Ecto neural progenitor cell (in vitro differentiated cells): ENCODE results near the gene CHD9.

Source experiments
- DNase-seq: peaks from one replicate; pipeline ENCODE4 v3.0.0-alpha.2; 2018; ENCODE audit warnings: low spot score

Gene CHD9

GRCh38 chr16:53094013-53094630 lies 39.3 kb downstream of the CHD9 start:
- no peak for DNase-seq

DNA sequence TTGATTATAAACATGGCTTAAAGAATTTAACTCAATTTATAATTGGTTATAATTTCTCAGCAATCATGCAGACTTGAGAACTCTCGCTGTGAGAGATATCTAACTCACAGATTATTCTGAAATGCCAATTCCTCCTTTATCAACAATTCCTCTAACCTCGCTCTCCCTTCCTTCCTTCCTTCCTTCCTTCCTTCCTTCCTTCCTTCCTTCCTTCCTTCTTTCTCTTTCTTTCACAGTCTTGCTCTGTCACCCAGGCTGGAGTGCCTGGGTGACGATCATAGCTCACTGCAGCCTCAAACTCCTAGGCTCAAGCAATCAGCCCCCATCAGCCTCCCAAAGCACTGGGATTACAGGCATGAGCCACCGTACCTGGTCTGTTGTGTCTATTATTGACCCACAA lies 42.4 kb downstream of the CHD9 start:
- DNase-seq = no peak

DNA sequence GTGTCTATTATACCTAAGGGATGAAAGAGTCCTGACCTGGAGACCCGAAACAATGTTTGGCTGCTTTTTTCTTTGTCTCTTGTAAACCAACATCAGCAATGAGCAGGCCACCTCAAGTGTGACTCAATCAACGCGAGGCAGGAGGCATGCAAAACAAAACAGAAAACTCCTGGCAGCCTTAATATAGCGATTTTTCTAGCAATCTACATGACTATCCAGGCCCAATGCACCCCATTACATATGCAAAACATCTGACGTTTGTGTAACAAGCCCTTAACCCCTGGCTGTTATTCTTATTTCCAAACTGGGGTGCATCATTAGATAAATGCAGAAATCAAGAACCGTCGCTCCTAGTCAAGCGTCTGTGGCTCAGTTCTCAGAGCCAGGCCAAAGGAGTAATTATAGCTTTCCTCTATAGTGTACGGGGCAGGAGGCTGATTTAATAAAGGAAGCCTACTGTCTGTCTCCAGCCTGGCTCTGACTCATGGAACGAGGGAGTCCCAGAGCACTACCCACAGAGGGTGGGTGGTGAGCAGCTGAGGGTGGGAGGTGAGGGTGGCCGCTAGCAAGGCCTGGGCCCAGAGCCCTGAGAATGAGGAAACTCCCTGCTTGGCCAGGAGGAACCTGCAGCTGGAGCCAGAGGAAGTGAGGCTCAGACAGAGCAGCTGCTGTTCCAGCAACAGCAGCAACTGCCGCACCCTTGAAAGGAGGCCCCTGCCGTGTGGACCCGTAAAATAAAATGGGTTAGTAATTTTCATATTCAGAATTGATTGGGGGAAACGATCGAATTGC lies 43.9 kb downstream of the CHD9 start:
- peak; percentile 54 for DNase-seq

DNA sequence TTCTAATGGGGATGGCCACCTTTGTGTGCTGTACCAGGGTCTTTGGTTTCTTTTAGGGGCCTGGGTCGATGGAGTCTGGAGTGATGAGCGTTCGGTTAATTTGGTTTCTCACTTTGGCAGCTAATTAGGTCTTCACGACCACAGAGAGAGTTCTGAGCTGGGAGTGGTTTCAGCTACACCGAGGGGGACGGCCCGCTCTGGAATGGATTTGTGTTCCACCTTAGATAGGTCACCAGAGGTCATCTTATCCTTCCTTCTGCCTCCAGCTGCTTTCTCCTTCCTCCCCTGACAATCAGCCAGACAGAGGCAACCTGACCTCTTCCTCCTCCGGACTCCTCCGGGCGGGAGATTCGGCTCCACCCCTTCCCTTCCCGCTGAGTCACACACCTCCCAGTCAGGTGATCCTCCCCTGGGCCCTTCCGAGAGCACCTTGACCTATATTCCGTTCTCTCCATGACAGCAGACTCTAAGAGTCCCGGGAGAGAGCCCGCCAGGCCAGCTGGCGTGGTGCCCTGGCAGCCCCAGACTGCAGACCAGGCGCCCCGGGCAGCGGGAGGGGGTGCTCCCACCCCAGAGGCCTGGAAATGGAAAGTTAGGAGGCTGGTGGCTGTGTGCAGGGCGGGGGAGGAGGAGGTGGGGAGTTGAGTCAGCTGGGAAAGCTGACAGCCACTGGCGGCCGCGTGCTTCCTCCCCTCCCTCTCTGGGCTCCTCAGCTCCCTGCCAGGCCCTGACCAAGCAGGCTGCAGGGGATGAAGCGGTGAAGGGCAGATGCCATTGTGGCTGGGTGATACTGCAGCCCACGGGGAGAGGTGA lies 44.7 kb downstream of the CHD9 start:
- DNase-seq = peak; percentile 81

DNA sequence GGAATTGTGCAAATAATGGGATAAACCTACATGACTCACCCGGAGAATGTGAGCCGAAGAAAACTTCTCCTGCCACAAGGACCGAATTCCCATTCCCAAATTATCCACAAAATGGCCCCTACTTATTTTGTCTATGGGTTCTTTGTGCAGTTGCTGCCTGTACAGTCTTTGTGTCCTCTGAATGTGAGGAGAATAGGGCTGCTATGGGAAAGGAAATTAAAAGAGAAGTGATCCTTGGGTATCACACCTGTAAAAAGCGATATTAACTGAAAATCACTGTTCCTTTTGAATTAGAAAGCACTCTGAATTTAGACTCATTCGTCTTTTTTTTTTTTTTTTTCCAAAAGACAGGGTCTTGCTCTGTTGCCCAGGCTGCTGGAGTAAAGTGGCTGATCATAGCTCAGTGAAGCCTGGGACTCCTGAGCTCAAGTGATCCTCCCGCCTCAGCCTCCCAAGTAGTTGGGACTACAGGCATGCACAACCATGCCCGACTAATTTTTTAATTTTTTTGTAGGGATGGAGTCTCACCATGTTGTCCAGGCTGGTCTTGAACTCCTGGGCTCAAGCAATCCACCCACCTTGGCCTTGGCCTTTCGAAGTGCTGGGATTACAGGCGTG lies 45.4 kb downstream of the CHD9 start:
- DNase-seq = no peak

GRCh38 chr16:53100889-53101288 lies 46.1 kb downstream of the CHD9 start:
- no peak for DNase-seq

- no peak for DNase-seq
These were observed 49.0 kb downstream of the CHD9 start for GRCh38 chr16:53103811-53104210.

DNA sequence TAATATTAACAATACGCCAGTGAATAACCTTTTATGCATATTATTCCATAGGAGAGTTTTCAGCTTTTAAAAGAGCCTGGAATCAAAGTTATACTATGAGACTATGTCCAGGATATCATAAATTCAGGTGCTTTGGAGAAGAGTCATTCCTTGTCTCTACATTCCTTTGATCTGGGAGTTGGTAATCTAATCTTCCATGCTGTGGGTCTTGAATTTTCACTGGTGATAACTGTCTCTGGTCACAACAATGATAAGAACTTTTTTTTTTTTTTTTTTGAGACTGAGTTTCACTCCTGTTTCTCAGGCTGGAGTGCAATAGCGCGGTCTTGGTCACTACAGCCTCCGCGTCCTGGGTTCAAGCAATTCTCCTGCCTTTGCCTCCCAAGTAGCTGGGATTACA lies 50.8 kb downstream of the CHD9 start:
- DNase-seq = no peak

- no peak for DNase-seq
These were observed 56.4 kb downstream of the CHD9 start for GRCh38 chr16:53111078-53111791.

GRCh38 chr16:53112015-53112414 lies 57.2 kb downstream of the CHD9 start:
- DNase-seq = no peak

GRCh38 chr16:53115047-53115446 lies 60.3 kb downstream of the CHD9 start:
- no peak for DNase-seq

- no peak for DNase-seq
These were observed 61.0 kb downstream of the CHD9 start for GRCh38 chr16:53115773-53116172.

DNA sequence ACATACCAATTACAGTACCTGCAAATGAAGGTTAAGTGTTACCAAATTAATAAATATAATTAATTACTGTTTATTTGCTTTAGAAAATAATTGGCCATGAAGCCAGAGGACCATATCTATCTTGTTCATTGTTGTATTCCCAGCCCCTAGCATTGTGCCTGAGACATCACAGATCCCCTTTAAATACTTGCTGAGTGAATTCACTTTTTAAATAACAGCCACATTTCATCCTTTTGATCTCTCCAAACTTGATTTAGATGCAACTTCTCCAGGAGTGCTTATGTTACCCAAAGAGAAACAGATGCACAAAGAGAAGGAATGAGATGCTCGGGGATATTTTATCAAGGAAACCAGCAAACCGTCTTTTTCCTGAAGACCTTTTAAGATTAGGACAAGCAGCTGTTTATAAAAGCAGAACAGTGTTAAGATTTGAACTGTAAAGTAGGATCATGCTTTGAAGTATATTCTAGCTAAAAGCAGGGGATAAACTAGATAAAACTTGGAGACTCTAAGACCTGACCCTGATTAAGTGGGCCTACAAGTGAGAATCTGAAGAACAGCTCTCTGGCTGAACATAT lies 66.3 kb downstream of the CHD9 start:
- DNase-seq = no peak

DNA sequence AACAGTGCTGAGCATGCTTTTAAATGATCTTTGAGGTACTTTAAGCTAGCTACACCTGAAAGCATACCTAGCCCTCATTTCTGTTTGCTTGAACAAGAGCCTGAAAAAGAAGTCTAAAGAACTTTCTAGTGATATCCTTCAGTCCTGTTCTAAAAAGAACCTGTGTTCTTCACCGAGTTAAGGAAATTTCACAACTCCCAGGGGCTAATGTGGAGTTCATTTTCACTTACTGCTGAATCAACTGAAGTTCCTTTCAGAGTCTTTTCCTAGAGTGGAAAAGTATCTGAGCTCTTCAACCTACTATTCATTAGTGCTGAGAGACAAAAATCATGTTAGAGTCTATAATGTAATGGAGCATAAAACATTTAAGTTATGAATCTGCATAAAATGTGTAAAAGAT lies 66.9 kb downstream of the CHD9 start:
- DNase-seq = no peak

DNA sequence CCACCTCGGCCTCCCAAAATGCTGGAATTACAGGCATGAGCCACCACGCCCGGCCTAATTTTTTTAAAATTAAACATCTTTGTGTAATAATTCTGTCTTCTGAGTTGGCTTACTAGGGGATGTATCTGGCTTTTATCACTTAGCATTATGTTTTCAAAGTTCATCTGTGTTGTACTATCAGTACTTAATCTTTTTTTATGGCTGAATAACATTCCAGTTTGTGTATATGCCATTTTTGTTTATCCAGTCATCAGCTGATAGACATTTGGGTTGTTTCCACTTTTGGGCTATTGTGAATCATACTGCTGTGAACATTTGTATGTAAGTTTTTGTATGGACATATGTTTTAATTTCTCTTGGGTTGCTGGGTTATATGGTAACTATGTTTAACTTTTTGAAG lies 69.0 kb downstream of the CHD9 start:
- DNase-seq = no peak

GRCh38 chr16:53126390-53126789 lies 71.6 kb downstream of the CHD9 start:
- no peak for DNase-seq

DNA sequence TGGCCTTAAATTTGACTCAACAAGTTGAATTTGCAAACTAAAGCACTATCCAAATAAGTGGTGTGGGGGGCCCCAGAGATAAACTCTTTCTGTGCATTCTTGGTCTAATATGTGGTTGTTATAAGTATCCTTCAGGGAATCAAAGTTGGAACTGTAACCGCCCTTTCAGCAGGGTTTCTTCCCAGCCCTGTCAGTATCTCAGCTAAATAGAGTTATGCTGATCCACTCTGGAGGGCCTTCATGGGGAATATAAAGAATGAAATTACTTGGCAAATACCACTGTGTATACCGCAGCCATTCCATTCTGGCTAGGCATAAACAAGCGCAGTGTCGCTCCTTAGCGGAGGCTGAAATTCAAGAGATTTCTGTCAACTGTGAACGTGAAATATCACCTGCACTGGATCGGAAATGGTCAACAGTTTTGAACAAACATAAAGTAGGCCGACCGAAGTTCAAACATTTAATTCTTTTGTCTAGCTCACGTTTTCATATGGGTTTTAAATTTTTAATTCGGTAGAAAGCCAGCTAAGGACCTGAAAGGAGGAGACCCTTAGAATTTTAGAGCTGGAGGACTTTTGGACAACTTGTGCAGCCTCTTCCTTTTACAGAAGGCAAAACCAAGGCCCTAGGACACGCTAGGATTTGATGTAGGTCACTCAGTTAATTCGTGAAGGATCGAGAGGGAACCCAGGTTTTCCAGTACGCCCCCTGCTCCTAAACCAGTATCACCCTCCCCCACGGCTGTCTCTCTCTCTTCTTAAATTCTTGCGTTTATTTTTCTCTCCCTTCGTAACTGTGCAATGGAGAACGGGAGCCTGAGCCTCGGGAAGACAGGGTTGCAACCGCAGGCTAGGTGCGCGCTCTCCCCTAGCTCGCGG lies 74.7 kb downstream of the CHD9 start:
- DNase-seq = no peak

DNA sequence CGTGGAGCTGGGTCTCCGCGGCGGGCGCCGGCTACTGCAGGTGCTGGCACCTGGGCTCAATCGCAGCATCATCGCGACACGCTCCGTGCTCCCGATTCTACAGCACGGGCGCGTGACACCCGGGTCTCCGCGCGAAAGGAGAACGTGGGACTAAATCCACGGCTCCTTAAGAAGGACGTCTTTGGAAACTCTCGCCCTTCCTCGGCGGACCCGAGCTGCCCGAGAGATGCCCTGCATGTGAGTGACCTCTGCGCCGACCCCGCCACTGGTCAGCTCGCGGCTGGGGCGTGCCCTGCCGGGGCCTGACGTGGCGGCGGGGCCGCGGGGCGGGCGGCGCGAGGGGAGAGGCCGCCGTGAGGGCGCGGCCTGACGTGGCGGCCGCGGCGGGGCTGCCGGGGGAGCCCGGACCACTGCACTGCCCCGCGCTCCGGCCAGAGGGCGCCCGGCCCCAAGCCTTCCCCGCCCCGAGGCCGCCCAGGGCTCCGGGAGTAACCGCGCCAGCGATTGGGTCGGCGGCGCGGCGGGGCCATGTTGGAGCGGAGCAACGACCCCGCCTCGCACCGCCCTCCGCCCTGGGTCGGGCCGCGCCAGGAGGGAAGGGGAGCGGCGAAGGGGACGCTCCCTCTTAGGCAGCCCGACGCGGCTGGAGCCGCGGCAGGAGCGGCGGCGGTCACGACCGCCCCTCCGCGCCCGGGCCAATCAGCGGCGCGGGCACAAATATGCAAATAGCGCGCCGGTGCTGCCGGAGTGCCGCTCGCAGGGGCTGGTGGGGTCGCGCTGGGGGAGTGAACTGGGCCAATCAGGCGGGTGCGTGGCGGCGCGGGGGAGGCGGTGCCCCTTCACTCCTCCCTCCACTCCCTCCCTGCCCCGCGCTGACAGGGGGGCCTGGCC lies 75.6 kb downstream of the CHD9 start:
- DNase-seq = peak; percentile 96

- DNase-seq = no peak
These were observed 76.2 kb downstream of the CHD9 start for GRCh38 chr16:53131050-53131362.
